ENCODE measurements around the gene VAMP3. TPM values are rescaled to one million over a fixed set of nuclear protein-coding genes. Genes with fewer than 3 reads are reported as not detected.

VAMP3 gene
- total RNA-seq, 1 donor from 2014 or later, result 82.5 TPM

DNA sequence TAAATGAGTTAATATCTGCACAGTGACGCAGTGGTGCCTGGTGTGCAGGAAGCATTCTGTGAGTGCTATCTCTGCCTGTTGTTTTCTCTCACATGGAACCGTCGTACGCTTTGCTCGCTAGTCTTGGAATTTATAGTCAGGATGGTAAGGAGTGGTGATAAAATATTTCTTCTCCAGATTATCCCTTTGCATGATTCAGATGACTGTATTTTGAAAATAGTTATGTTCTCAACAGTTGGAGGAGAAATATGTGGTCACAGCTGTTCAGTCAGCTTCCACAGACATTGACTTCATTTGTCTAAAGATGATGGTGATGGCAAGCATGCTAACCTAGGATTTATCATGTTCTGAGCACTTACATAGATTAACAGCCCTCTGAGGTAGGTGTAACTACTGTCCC lies 41.3 kb upstream of the VAMP3 start:
- Mint-ChIP-seq H3K4me1 (ENCODE audit: low read depth) (no peaks in the 10 kb centered on the region), H3K27me3 (no peaks in the 10 kb centered on the region), H3K36me3 (ENCODE audit: insufficient read depth) (peaks cover 2% of the 10 kb centered on the region), H3K4me3 (ENCODE audit: low read depth) (no peak overlapping the region), H3K9me3 (ENCODE audit: low read depth) (no peaks in the 10 kb centered on the region), H3K27ac (no peak overlapping the region)
- DNase-seq (ENCODE audit: low spot score, unreplicated experiment), result no peak
- TF ChIP-seq, protein P1, sequence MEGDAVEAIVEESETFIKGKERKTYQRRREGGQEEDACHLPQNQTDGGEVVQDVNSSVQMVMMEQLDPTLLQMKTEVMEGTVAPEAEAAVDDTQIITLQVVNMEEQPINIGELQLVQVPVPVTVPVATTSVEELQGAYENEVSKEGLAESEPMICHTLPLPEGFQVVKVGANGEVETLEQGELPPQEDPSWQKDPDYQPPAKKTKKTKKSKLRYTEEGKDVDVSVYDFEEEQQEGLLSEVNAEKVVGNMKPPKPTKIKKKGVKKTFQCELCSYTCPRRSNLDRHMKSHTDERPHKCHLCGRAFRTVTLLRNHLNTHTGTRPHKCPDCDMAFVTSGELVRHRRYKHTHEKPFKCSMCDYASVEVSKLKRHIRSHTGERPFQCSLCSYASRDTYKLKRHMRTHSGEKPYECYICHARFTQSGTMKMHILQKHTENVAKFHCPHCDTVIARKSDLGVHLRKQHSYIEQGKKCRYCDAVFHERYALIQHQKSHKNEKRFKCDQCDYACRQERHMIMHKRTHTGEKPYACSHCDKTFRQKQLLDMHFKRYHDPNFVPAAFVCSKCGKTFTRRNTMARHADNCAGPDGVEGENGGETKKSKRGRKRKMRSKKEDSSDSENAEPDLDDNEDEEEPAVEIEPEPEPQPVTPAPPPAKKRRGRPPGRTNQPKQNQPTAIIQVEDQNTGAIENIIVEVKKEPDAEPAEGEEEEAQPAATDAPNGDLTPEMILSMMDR (IDR thresholded peaks at IDR 0.05; ENCODE audit: unreplicated experiment), result no peak

DNA sequence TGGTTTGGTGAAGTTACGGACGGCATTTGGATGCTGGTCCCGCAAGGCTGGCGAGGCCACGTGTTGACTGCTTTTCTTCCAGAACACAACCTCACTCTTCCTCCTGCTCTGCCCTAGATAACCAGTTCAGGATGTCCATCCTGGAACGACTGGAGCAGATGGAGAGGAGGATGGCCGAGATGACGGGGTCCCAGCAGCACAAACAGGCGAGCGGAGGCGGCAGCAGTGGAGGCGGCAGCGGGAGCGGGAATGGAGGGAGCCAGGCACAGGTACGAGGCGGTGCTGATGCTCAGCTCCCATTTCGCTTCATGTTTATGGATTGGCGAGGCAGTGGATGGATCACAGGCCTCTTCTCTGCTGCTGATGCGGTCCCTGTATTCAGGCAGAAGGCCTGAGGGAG lies 38.8 kb upstream of the VAMP3 start:
- Mint-ChIP-seq H3K36me3 (ENCODE audit: insufficient read depth) (peaks cover 7% of the 10 kb centered on the region), H3K27ac (no peak overlapping the region), H3K4me1 (ENCODE audit: low read depth) (no peaks in the 10 kb centered on the region), H3K27me3 (no peaks in the 10 kb centered on the region), H3K4me3 (ENCODE audit: low read depth) (no peak overlapping the region), H3K9me3 (ENCODE audit: low read depth) (no peaks in the 10 kb centered on the region)
- no peak for DNase-seq (ENCODE audit: low spot score, unreplicated experiment)
- TF ChIP-seq, protein P1 (IDR thresholded peaks at IDR 0.05; ENCODE audit: unreplicated experiment), result no peak

DNA sequence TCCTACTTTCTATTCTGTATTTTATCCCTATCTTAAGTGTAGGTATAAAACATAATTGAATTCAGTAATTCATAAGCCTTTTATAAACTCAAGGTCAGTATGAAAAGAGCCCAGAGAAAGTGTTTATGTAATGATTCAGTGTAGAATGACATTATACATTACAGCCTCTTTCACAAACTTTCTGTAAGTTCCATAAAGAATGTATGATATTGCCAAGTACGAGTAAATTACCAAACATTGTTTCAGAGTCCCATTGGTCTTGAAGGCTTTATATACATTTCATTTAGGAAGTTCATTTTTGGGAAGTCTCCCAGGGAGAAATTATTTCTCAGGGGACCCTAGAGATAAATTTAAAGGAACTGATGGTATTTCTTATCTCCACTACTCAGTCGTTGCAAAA lies 37.8 kb upstream of the VAMP3 start:
- Mint-ChIP-seq H3K4me3 (ENCODE audit: low read depth) (no peak overlapping the region), H3K27me3 (no peaks in the 10 kb centered on the region), H3K9me3 (ENCODE audit: low read depth) (no peaks in the 10 kb centered on the region), H3K4me1 (ENCODE audit: low read depth) (no peaks in the 10 kb centered on the region), H3K36me3 (ENCODE audit: insufficient read depth) (peaks cover 14% of the 10 kb centered on the region), H3K27ac (no peak overlapping the region)
- TF ChIP-seq, protein P1 (IDR thresholded peaks at IDR 0.05; ENCODE audit: unreplicated experiment), result no peak
- DNase-seq (ENCODE audit: low spot score, unreplicated experiment), result no peak

DNA sequence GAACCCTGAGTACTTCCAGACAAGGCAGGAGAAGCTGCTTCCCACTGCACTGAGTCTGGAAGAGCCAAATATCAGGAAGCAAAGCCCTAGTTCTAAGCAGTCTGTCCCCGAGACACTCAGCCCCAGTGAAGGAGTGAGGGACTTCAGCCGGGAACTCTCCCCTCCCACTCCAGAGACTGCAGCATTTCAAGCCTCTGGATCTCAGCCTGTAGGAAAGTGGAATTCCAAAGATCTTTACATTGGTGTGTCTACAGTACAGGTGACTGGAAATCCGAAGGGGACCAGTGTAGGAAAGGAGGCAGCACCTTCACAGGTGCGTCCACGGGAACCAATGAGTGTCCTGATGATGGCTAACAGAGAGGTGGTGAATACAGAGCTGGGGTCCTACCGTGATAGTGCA lies 33.1 kb upstream of the VAMP3 start:
- H3K27ac Mint-ChIP-seq, result no peak overlapping the region
- H3K36me3 Mint-ChIP-seq (ENCODE audit: insufficient read depth), result peaks cover 24% of the 10 kb centered on the region
- no peak for DNase-seq (ENCODE audit: low spot score, unreplicated experiment)
- no peaks in the 10 kb centered on the region for H3K9me3 Mint-ChIP-seq (ENCODE audit: low read depth)
- no peak overlapping the region for H3K4me3 Mint-ChIP-seq (ENCODE audit: low read depth)
- no peaks in the 10 kb centered on the region for H3K4me1 Mint-ChIP-seq (ENCODE audit: low read depth)
- no peaks in the 10 kb centered on the region for H3K27me3 Mint-ChIP-seq
- TF ChIP-seq, protein P1 (IDR thresholded peaks at IDR 0.05; ENCODE audit: unreplicated experiment), result no peak

DNA sequence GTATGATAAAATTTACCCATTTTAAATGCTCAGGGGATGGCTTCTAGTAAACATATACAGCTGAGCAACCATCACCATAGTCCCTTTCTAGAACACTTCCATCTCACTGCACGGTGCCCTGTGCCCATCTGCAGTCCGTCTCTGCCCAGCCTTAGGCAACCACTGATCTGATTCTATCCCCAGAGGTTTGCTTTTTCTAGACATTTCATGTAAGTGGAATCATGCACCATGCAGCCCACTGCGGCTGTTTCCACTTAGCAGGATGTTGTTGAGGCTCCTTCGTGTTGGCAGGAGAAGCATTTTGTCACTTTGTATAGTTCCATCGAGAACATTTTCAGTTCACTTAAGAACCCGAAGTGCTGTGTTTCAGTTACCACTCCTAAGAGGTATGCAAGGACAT lies 27.8 kb upstream of the VAMP3 start:
- TF ChIP-seq, protein P1 (IDR thresholded peaks at IDR 0.05; ENCODE audit: unreplicated experiment), result no peak

More for the DNA sequence above, 27.8 kb upstream of the VAMP3 start:
- Mint-ChIP-seq H3K9me3 (ENCODE audit: low read depth) (no peaks in the 10 kb centered on the region), H3K27me3 (no peaks in the 10 kb centered on the region), H3K4me1 (ENCODE audit: low read depth) (peaks cover 5% of the 10 kb centered on the region), H3K4me3 (ENCODE audit: low read depth) (no peak overlapping the region), H3K36me3 (ENCODE audit: insufficient read depth) (peaks cover 21% of the 10 kb centered on the region), H3K27ac (no peak overlapping the region)
- no peak for DNase-seq (ENCODE audit: low spot score, unreplicated experiment)

Data from progenitor cell of endocrine pancreas (in vitro differentiated cells).